Esophagus squamous epithelium (tissue), 5 donors: ENCODE results near the gene CPXM2. TPM values are rescaled to one million over a fixed set of nuclear protein-coding genes. Genes with fewer than 3 reads are reported as not detected.

ENCODE experiments used
- DNase-seq: peaks from one replicate; lab custom pipeline; 2025; lab: John Stamatoyannopoulos, UW
- H3K27ac ChIP-seq, 4 donors: fragments of 200-600 bp; sonication (generic); one replicate each; pipeline ENCODE4 v1.5.1; 2016 to 2019; ENCODE audit warnings: mild to moderate bottlenecking in 1 of 4
- H3K27me3 ChIP-seq, 4 donors: fragments of 200-600 bp; sonication (generic); 1 replicate in 3 of 4; 2 replicates in 1 of 4; pipeline versions ENCODE4 v1.5.1 to v1.6.0; 2017 to 2021; ENCODE audit warnings: antibody characterized with exemption in 1 of 4
- H3K36me3 ChIP-seq, 3 donors: fragments of 200-600 bp; sonication (generic); one replicate each; pipeline ENCODE4 v1.5.1; 2016 to 2019
- H3K4me1 ChIP-seq, 3 donors: fragments of 200-600 bp; sonication (generic); one replicate each; pipeline ENCODE4 v1.5.1; 2017 to 2019
- H3K4me3 ChIP-seq, 4 donors: fragments of 200-600 bp; sonication (generic); 1 replicate in 3 of 4; 2 replicates in 1 of 4; pipeline ENCODE4 v1.5.1; 2016 to 2019; ENCODE audit warnings: mild to moderate bottlenecking in 2 of 4, moderate library complexity in 1 of 4
- H3K9me3 ChIP-seq, 3 donors: fragments of 200-600 bp; sonication (generic); one replicate each; pipeline ENCODE4 v1.5.1; 2016 to 2019
- POLR2A ChIP-seq, 4 donors: fragments of 450-650 bp; IDR thresholded peaks; one replicate each; pipeline ENCODE4 v1.6.1; 2017; ENCODE audit warnings: antibody characterized with exemption in 4 of 4, mild to moderate bottlenecking in 4 of 4, moderate library complexity in 3 of 4
- WGBS, 2 donors: methylation state at CpG; one replicate each; pipeline ENCODE4 v1.1.5; 2018; 5-methylcytosine and 5-hydroxymethylcytosine counted together
- intact Hi-C: fragments of 100-400 bp; cut with DNase I; formaldehyde crosslinking; loops from one replicate; pipeline ENCODE4 v1.15.0; 2022
- total RNA-seq, 4 donors: library from RNA; depleted of rRNA; stranded (reverse); fragments of >200 nt; gene quantifications; one replicate each; pipeline ENCODE4 v1.1.0, GENCODE V29; 2016
- TF ChIP-seq, protein P1 (sequence below), 6 experiments: fragments of 450-650 bp in 4 of 6; fragments of 200-600 bp in 2 of 6; sonication (generic) in 2 of 6; IDR thresholded peaks; one replicate each; pipeline ENCODE4 v1.5.1; 2016 to 2019; ENCODE audit warnings: antibody characterized with exemption in 6 of 6, mild to moderate bottlenecking in 4 of 6, moderate library complexity in 4 of 6
- donor health status: DM: yes; HTN: yes; CAD: no.

Gene CPXM2
- total RNA-seq, 4 donors from 2014 or later = 2.5 to 9.2 (median 3.0) TPM

DNA sequence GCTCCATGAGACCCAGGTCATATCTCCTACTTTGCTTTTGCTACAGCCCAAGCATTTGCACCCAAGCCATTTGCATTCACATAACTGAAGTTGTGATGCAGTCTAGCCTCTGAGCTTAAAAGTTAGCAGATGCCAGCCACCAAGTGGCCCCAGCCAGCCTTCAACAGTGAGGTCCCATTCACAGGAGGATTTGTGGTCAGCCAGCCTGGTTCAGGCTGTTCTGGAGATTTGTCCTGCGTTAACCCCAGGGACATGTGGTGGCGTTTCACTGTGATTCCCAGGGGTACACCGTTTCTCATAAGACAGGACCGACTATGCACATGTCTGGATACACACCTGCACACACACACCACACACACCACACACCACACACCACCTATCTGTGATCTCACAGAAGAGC, 174.3 kb downstream of the CPXM2 start:
- no peak overlapping the region for H3K4me3 ChIP-seq
- 69 to 88% methylated on average over 4 of the region's 4 CpGs for WGBS, 2 donors
- DNase-seq = no peak
- TF ChIP-seq POLR2A (IDR thresholded peaks at IDR 0.05) = no peak
- TF ChIP-seq, protein P1, sequence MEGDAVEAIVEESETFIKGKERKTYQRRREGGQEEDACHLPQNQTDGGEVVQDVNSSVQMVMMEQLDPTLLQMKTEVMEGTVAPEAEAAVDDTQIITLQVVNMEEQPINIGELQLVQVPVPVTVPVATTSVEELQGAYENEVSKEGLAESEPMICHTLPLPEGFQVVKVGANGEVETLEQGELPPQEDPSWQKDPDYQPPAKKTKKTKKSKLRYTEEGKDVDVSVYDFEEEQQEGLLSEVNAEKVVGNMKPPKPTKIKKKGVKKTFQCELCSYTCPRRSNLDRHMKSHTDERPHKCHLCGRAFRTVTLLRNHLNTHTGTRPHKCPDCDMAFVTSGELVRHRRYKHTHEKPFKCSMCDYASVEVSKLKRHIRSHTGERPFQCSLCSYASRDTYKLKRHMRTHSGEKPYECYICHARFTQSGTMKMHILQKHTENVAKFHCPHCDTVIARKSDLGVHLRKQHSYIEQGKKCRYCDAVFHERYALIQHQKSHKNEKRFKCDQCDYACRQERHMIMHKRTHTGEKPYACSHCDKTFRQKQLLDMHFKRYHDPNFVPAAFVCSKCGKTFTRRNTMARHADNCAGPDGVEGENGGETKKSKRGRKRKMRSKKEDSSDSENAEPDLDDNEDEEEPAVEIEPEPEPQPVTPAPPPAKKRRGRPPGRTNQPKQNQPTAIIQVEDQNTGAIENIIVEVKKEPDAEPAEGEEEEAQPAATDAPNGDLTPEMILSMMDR (IDR thresholded peaks at IDR 0.05) = no peak
- no peaks in the 10 kb centered on the region for H3K27me3 ChIP-seq
- no peaks in the 10 kb centered on the region for H3K36me3 ChIP-seq
- H3K9me3 ChIP-seq = no peaks in the 10 kb centered on the region
- intact Hi-C loops = no loop called here
- no peak overlapping the region for H3K27ac ChIP-seq
- H3K4me1 ChIP-seq = no peaks in the 10 kb centered on the region

GRCh38 chr10:123715546-123715945, 176.1 kb downstream of the CPXM2 start:
- no peak for DNase-seq
- no peak overlapping the region for H3K4me3 ChIP-seq
- H3K36me3 ChIP-seq = no peaks in the 10 kb centered on the region
- 50 to 73% methylated on average over 2 of the region's 2 CpGs for WGBS, 2 donors
- H3K27me3 ChIP-seq = no peaks in the 10 kb centered on the region
- TF ChIP-seq POLR2A (IDR thresholded peaks at IDR 0.05) = no peak
- TF ChIP-seq, protein P1 (IDR thresholded peaks at IDR 0.05) = no peak
- H3K27ac ChIP-seq = no peak overlapping the region
- no peaks in the 10 kb centered on the region for H3K9me3 ChIP-seq
- intact Hi-C loops = no loop called here
- no peaks in the 10 kb centered on the region for H3K4me1 ChIP-seq

GRCh38 chr10:123706236-123706635, 185.4 kb downstream of the CPXM2 start:
- Histone ChIP-seq H3K9me3 (no peaks in the 10 kb centered on the region), H3K4me3 (no peak overlapping the region), H3K27ac (no peak overlapping the region), H3K36me3 (no peaks in the 10 kb centered on the region), H3K27me3 (peaks cover 0 to 6% (median 0%) of the 10 kb centered on the region in 4 donors), H3K4me1 (no peaks in the 10 kb centered on the region)
- WGBS, 2 donors = 55 to 58% methylated on average over 4 of the region's 4 CpGs
- intact Hi-C loops = no loop called here
- no peak for TF ChIP-seq POLR2A (IDR thresholded peaks at IDR 0.05)
- TF ChIP-seq, protein P1 (IDR thresholded peaks at IDR 0.05) = no peak
- DNase-seq = no peak

DNA sequence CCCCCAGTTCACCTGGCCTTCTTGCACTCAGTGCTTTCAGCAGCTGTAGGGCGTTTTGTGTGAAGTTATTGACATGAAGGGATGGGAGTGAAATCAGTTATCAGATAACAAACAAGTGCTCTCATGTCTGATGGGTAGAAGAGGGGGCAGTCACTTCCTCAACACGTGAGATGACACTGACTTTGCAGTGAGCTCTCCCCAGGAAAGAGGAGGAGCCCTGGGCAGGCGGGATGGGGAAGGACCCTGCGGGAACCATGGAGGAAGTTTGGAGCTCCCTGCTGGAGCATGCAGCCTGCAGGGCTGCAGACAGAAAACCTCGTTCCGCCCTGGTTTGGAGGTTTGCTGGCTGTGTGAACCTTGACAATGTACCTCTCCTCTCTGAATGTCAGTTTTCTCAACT, 186.8 kb downstream of the CPXM2 start:
- 12 to 21% methylated on average over 4 to 5 of the region's 6 CpGs for WGBS, 2 donors
- H3K9me3 ChIP-seq = no peaks in the 10 kb centered on the region
- no peak overlapping the region for H3K27ac ChIP-seq
- no peak for DNase-seq
- no peaks in the 10 kb centered on the region for H3K4me1 ChIP-seq
- TF ChIP-seq, protein P1 (IDR thresholded peaks at IDR 0.05) = no peak
- no peak for TF ChIP-seq POLR2A (IDR thresholded peaks at IDR 0.05)
- intact Hi-C loops = no loop called here
- no peak overlapping the region for H3K4me3 ChIP-seq
- no peaks in the 10 kb centered on the region for H3K36me3 ChIP-seq
- H3K27me3 ChIP-seq = peaks cover 0 to 6% (median 0%) of the 10 kb centered on the region in 4 donors

GRCh38 chr10:123704076-123704475, 187.5 kb downstream of the CPXM2 start:
- intact Hi-C loops = no loop called here
- no peak for DNase-seq
- no peaks in the 10 kb centered on the region for H3K36me3 ChIP-seq
- no peaks in the 10 kb centered on the region for H3K9me3 ChIP-seq
- TF ChIP-seq, protein P1 (IDR thresholded peaks at IDR 0.05) = no peak
- peaks cover 0 to 6% (median 0%) of the 10 kb centered on the region in 4 donors for H3K27me3 ChIP-seq
- no peak overlapping the region for H3K27ac ChIP-seq
- H3K4me1 ChIP-seq = no peaks in the 10 kb centered on the region
- H3K4me3 ChIP-seq = no peak overlapping the region
- WGBS, 2 donors = 87 to 92% methylated on average over 6 to 8 of the region's 8 CpGs
